SK-N-SH (cell line): Measurements from ENCODE around the gene AMHR2. TPM values are rescaled to one million over a fixed set of nuclear protein-coding genes. Genes with fewer than 3 reads are reported as not detected.
"Not testable (repeated sequence)": the region's sequence is repeated elsewhere in the genome, so short reads cannot be mapped to it uniquely, and the experiment has no call there.

Source experiments
- CTCF ChIA-PET: fragments of 300-600, 350-600 bp; formaldehyde crosslinking; extraction: SDS; loops from one replicate; lab custom pipeline; 2021; lab: Yijun Ruan, JAX
- POLR2A ChIA-PET: fragments of 350-600 bp; sonication (Branson Sonifier 250); formaldehyde crosslinking; extraction: SDS; loops from one replicate; lab custom pipeline; 2020; ENCODE audit warnings: antibody characterized with exemption, inconsistent platforms; lab: Yijun Ruan, JAX
- DNase-seq: peaks from one replicate; pipeline ENCODE4 v3.0.0; 2012
- H2AFZ ChIP-seq: fragments of 200-600 bp; sonication (generic); 2 replicates; pipeline ENCODE4 v1.8.1; 2016; ENCODE audit warnings: antibody characterized with exemption, mild to moderate bottlenecking, low read depth
- H3F3A ChIP-seq: fragments of 200-600 bp; sonication (generic); replicated peaks from 2 replicates; pipeline ENCODE3; 2016; ENCODE audit warnings: antibody characterized with exemption, mild to moderate bottlenecking; ENCODE audit not compliant: insufficient read depth
- H3K27ac ChIP-seq, 2 experiments: fragments of 200-500 bp in 1 of 2; fragments of 200-600 bp in 1 of 2; sonication (Bioruptor generic) in 1 of 2; sonication (generic), shearing (Covaris generic) in 1 of 2; 2 replicates each; pipeline versions ENCODE4 v1.5.1 to v1.6.1; 2014 to 2016; ENCODE audit warnings: low read depth in 2 of 2, inconsistent platforms in 1 of 2, low read length in 1 of 2, mild to moderate bottlenecking in 1 of 2, mixed read lengths in 1 of 2
- H3K27me3 ChIP-seq: fragments of 200-600 bp; sonication (generic), shearing (Covaris generic); 2 replicates; pipeline ENCODE4 v1.6.1; 2016; ENCODE audit warnings: mixed run types; ENCODE audit not compliant: insufficient read depth
- H3K36me3 ChIP-seq, 2 experiments: fragments of 200-500 bp in 1 of 2; fragments of 200-600 bp in 1 of 2; sonication (Bioruptor generic) in 1 of 2; sonication (generic) in 1 of 2; replicated peaks in 1 of 2; 2 replicates each; pipeline versions ENCODE3 to v1.5.1; 2014 to 2016; ENCODE audit warnings: low read length in 1 of 2, mild to moderate bottlenecking in 1 of 2; ENCODE audit not compliant: insufficient read depth in 2 of 2, control insufficient read depth in 1 of 2
- H3K4me1 ChIP-seq, 2 experiments: fragments of 200-500 bp in 1 of 2; fragments of 200-600 bp in 1 of 2; sonication (Bioruptor generic) in 1 of 2; sonication (generic), shearing (Covaris generic) in 1 of 2; 2 replicates each; pipeline versions ENCODE4 v1.5.1 to v1.6.1; 2014 to 2016; ENCODE audit warnings: low read depth in 1 of 2, low read length in 1 of 2, mixed run types in 1 of 2; ENCODE audit not compliant: insufficient read depth in 2 of 2, control insufficient read depth in 1 of 2
- H3K4me2 ChIP-seq: fragments of 200-600 bp; sonication (generic), shearing (Covaris generic); 2 replicates; pipeline ENCODE4 v1.6.1; 2017; ENCODE audit warnings: mixed run types
- H3K4me3 ChIP-seq, 2 experiments: fragments of 200-500 bp in 1 of 2; fragments of 200-600 bp in 1 of 2; sonication (Bioruptor generic) in 1 of 2; sonication (generic), shearing (Covaris generic) in 1 of 2; 2 replicates each; pipeline versions ENCODE4 v1.5.1 to v1.8.1; 2014 to 2016; ENCODE audit warnings: low read depth in 2 of 2, inconsistent platforms in 1 of 2, low read length in 1 of 2, mild to moderate bottlenecking in 1 of 2, mixed read lengths in 1 of 2, moderate library complexity in 1 of 2
- H3K79me2 ChIP-seq: fragments of 200-600 bp; sonication (generic); 2 replicates; pipeline ENCODE4 v1.8.1; 2017; ENCODE audit warnings: mild to moderate bottlenecking; ENCODE audit not compliant: insufficient read depth
- H3K9ac ChIP-seq: fragments of 200-600 bp; sonication (generic); 2 replicates; pipeline ENCODE4 v1.6.1; 2017; ENCODE audit warnings: mixed run types
- H3K9me2 ChIP-seq: fragments of 200-600 bp; sonication (generic); 2 replicates; pipeline ENCODE4 v1.6.1; 2017; ENCODE audit warnings: mixed run types
- H3K9me3 ChIP-seq: fragments of 200-600 bp; sonication (generic); 2 replicates; pipeline ENCODE4 v1.6.1; 2017; ENCODE audit warnings: mixed run types, mild to moderate bottlenecking, moderate library complexity
- H4K20me1 ChIP-seq: fragments of 200-600 bp; sonication (generic); 2 replicates; pipeline ENCODE4 v1.6.1; 2017; ENCODE audit warnings: mild to moderate bottlenecking, mixed run types; ENCODE audit not compliant: insufficient read depth
- EP300 ChIP-seq, 2 experiments: IDR thresholded peaks; 2 replicates each; pipeline versions ENCODE4 v1.4.0 to v1.6.1; 2012; ENCODE audit warnings: borderline replicate concordance in 1 of 2, low read depth in 1 of 2, low read length in 1 of 2
- FOXM1 ChIP-seq: IDR thresholded peaks from 2 replicates; pipeline ENCODE4 v1.4.0; 2012; ENCODE audit warnings: low read depth, mild to moderate bottlenecking
- GABPA ChIP-seq: IDR thresholded peaks from 2 replicates; pipeline ENCODE4 v1.4.0; 2012; ENCODE audit warnings: low read depth, mild to moderate bottlenecking
- GATA2 ChIP-seq: sonication (generic); formaldehyde crosslinking; IDR thresholded peaks from 2 replicates; pipeline ENCODE4 v1.5.0; 2020; ENCODE audit warnings: mild to moderate bottlenecking, missing genetic modification reagents
- JUND ChIP-seq: IDR thresholded peaks from 2 replicates; pipeline ENCODE4 v1.4.0; 2012
- MEF2A ChIP-seq: IDR thresholded peaks from 2 replicates; pipeline ENCODE4 v1.4.0; 2012; ENCODE audit warnings: low read depth, borderline replicate concordance
- SMC3 ChIP-seq: IDR thresholded peaks from 2 replicates; pipeline ENCODE4 v1.6.1; 2012; ENCODE audit warnings: low read depth, low read length, improper control_type of control experiment
- TAF1 ChIP-seq: IDR thresholded peaks from 2 replicates; pipeline ENCODE4 v1.6.1; 2012; ENCODE audit warnings: low read depth, mild to moderate bottlenecking, low read length, moderate library complexity, borderline replicate concordance
- TCF12 ChIP-seq: IDR thresholded peaks from 2 replicates; pipeline ENCODE4 v1.4.0; 2012
- WGBS: methylation state at CpG from one replicate; pipeline ENCODE4 v1.1.6; 2017; ENCODE audit warnings: low lambda C conversion rate; 5-methylcytosine and 5-hydroxymethylcytosine counted together
- polyA plus RNA-seq, 3 experiments: library from polyadenylated mRNA; depleted of rRNA; stranded (reverse); fragments of >200 nt; gene quantifications; 2 replicates each; pipeline ENCODE4 v1.2.3, GENCODE V29; 2012
- TF ChIP-seq, protein P1 (sequence below): IDR thresholded peaks from 2 replicates; pipeline ENCODE4; 2012
- TF ChIP-seq, protein P2 (sequence below): IDR thresholded peaks from 2 replicates; pipeline ENCODE4 v1.4.0; 2012; ENCODE audit warnings: low read depth, borderline replicate concordance
- TF ChIP-seq, protein P3 (sequence below): IDR thresholded peaks from 2 replicates; pipeline ENCODE4 v1.4.0; 2012; ENCODE audit warnings: low read depth, borderline replicate concordance

AMHR2 gene
- 0.03 and 0.06 TPM in 2 replicates for polyA plus RNA-seq (2012; rRNA removed)
- 0.03 TPM in 1 of 2 replicates, not detected in the other for polyA plus RNA-seq (2012; cell fraction: cytosol; rRNA removed)
- 0.05 and 0.16 TPM in 2 replicates for polyA plus RNA-seq (2012; cell fraction: nucleus; rRNA removed)

GRCh38 chr12:53423597-53423996 lies at the start of gene AMHR2:
Gene AMHR2 (plus strand): TSS chr12:53423855. CDS start chr12:53423935, 80 bp downstream.
- no peak for DNase-seq
- TF ChIP-seq, protein P1, sequence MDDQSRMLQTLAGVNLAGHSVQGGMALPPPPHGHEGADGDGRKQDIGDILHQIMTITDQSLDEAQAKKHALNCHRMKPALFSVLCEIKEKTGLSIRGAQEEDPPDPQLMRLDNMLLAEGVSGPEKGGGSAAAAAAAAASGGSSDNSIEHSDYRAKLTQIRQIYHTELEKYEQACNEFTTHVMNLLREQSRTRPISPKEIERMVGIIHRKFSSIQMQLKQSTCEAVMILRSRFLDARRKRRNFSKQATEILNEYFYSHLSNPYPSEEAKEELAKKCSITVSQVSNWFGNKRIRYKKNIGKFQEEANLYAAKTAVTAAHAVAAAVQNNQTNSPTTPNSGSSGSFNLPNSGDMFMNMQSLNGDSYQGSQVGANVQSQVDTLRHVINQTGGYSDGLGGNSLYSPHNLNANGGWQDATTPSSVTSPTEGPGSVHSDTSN = no peak
- TF ChIP-seq MEF2A = no peak
- TF ChIP-seq, protein P2, sequence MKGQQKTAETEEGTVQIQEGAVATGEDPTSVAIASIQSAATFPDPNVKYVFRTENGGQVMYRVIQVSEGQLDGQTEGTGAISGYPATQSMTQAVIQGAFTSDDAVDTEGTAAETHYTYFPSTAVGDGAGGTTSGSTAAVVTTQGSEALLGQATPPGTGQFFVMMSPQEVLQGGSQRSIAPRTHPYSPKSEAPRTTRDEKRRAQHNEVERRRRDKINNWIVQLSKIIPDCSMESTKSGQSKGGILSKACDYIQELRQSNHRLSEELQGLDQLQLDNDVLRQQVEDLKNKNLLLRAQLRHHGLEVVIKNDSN = no peak
- TF ChIP-seq TCF12 = no peak
- TF ChIP-seq, protein P3, sequence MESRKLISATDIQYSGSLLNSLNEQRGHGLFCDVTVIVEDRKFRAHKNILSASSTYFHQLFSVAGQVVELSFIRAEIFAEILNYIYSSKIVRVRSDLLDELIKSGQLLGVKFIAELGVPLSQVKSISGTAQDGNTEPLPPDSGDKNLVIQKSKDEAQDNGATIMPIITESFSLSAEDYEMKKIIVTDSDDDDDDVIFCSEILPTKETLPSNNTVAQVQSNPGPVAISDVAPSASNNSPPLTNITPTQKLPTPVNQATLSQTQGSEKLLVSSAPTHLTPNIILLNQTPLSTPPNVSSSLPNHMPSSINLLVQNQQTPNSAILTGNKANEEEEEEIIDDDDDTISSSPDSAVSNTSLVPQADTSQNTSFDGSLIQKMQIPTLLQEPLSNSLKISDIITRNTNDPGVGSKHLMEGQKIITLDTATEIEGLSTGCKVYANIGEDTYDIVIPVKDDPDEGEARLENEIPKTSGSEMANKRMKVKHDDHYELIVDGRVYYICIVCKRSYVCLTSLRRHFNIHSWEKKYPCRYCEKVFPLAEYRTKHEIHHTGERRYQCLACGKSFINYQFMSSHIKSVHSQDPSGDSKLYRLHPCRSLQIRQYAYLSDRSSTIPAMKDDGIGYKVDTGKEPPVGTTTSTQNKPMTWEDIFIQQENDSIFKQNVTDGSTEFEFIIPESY = no peak
- no peak for TF ChIP-seq JUND
- no peak for TF ChIP-seq GABPA
- no peak for TF ChIP-seq FOXM1
- TF ChIP-seq GATA2 (CRISPR knock-in tag) = no peak
- no peak for TF ChIP-seq TAF1
- no peak for TF ChIP-seq EP300 (IDR thresholded peaks at IDR 0.05; ENCODE audit: borderline replicate concordance in 1 of 2, low read depth in 1 of 2, low read length in 1 of 2)
- no peak for TF ChIP-seq SMC3
- TF ChIP-seq, all 33 proteins: peak for 0
- no peak within 1 kb of the TSS for H3K4me3 ChIP-seq
- ChIA-PET POLR2A (no interaction called here), CTCF (interaction anchor here (7.3 to 8.0 kb wide), 4 partner anchors 41 to 99 kb away, joined by 53 to 236 read pairs (median 90); partner anchors contain the start of gene AAAS)
- no peaks in the 10 kb centered on the region for H3K27me3 ChIP-seq
- no peaks in the 10 kb centered on the region for H3K9me3 ChIP-seq
- WGBS = 100% methylated on average over 1 of the region's 1 CpG
- no peak within 1 kb of the TSS for H3K27ac ChIP-seq
- H3K79me2 ChIP-seq = no peaks in the 10 kb centered on the region
- peaks cover 0 to 19% of the 10 kb centered on the region in 2 experiments; a peak in 1 of 4 replicates for H3K4me1 ChIP-seq
- peaks cover 8% of the 10 kb centered on the region for H3F3A ChIP-seq
- H3K36me3 ChIP-seq = no peaks in the 10 kb centered on the region
- H2AFZ ChIP-seq = no peak within 1 kb of the TSS
- no peaks in the 10 kb centered on the region for H3K9me2 ChIP-seq
- no peak within 1 kb of the TSS for H3K4me2 ChIP-seq
- no peak within 1 kb of the TSS for H3K9ac ChIP-seq
- H4K20me1 ChIP-seq = no peaks in the 10 kb centered on the region

DNA sequence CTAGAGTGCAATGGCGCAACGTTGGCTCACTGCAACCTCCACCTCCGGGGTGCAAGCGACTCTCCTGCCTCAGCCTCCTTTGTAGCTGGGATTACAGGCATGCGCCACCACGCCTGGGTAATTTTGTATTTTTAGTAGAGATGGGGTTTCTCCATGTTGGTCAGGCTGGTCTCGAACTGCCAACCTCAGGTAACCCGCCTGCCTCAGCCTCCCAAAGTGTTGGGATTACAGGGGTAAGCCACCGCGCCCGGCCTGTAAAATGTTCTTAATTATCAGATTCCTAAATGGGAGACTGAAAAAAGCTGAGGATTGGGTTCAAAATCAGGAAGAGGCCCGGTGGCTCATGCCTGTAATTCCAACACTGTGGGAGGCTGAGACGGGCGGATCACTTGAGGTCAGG lies 49.4 kb upstream of the AMHR2 start:
- H3K27me3 ChIP-seq, H3K27ac ChIP-seq, H4K20me1 ChIP-seq, H2AFZ ChIP-seq, H3K4me2 ChIP-seq, H3K79me2 ChIP-seq, POLR2A ChIA-PET, H3K9ac ChIP-seq, H3K9me2 ChIP-seq, H3K9me3 ChIP-seq, DNase-seq, H3K36me3 ChIP-seq, H3F3A ChIP-seq, H3K4me3 ChIP-seq: not testable (repeated sequence)
- CTCF ChIA-PET = interaction anchor here (1.1 to 1.3 kb wide), 3 partner anchors 9 to 48 kb away, joined by 3 to 6 read pairs (median 6); no protein-coding TSS in a partner anchor
- WGBS = 86% methylated on average over 11 of the region's 14 CpGs
- peaks cover 0 to 11% of the 10 kb centered on the region in 2 experiments; a peak in 2 of 4 replicates for H3K4me1 ChIP-seq
